HG03378 (cell line): ENCODE measurements around the gene EYA4.
"Not testable (repeated sequence)": the region's sequence is repeated elsewhere in the genome, so short reads cannot be mapped to it uniquely, and the experiment has no call there.

Experiments used
- ATAC-seq: cut with Tn5 transposase; IDR thresholded peaks from one replicate; pipeline ENCODE4 v1.9.1; 2021; ENCODE audit warnings: mild to moderate bottlenecking, moderate library complexity; ENCODE audit not compliant: unreplicated experiment

EYA4 gene

DNA sequence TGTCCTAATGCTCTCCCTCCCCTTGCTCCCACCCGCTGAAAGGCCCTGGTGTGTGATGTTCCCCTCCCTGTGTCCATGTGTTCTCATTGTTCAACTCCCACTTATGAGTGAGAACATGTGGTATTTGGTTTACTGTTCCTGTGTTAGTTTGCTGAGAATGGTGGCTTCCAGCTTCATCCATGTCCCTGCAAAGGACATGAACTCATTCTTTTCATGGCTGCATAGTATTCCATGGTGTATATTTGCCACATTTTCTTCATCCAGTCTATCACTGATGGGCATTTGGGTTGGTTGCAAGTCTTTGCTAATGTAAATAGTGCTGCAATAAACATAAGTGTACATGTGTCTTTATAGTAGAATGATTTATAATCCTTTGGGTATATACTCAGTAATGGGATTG lies 313.0 kb downstream of the EYA4 start:
- not testable (repeated sequence) for ATAC-seq

DNA sequence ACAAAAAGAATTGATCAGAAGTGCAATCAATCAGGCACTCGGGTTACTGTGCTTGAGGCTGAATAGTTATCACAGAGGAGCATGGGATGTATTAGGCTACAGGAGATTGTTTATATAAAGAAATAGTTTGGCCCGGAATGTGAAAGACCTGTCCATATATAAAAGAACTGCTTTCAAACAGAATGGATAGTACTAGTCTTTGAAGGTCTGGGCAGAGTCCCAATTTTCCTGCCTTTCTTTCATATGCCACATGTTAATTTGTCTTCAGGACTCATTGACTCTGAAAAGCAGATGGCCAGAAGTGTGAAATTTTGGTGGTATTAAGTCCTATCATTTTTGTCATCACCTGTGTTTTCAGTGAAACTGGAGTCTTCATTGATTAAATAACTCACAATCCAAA lies 314.5 kb downstream of the EYA4 start:
- ATAC-seq, result no peak

DNA sequence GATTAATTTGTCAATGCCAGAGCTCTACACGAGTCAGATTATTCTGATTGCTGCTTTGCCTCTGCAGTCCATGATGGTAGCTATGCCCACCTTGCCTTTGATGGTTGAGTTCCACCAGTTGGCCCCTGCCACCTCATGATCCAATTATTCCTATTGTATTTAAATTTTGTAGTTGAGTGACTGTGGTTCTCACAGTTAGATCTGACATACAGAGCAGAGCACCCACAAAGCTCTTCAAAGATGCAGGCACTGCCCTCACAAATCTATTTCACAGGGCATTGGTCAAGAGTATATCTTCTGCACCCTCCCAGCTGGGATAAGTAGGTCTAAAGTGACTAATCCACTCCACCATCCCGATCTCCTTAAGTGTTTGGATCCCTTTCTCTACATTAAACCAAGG lies 318.8 kb downstream of the EYA4 start:
- ATAC-seq, result no peak

DNA sequence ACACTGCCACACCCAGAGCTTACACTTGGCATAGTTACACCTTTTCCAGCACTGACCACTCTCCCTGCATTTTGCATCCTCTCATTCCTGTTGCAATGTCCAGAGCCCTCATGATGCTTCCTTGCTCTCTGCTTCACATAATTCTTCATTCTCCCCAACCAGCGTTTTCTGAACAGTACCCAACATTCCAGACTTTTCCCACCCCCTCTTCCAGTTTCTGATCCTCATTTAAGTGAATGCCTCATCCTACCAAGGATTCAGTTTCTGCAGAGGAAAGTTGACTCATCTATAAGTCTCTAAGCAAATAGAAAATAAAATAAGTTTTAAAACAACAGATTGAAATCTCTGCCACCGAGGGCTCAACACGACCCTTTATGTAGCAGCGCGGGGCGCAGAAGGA lies 326.5 kb downstream of the EYA4 start:
- ATAC-seq, result no peak

DNA sequence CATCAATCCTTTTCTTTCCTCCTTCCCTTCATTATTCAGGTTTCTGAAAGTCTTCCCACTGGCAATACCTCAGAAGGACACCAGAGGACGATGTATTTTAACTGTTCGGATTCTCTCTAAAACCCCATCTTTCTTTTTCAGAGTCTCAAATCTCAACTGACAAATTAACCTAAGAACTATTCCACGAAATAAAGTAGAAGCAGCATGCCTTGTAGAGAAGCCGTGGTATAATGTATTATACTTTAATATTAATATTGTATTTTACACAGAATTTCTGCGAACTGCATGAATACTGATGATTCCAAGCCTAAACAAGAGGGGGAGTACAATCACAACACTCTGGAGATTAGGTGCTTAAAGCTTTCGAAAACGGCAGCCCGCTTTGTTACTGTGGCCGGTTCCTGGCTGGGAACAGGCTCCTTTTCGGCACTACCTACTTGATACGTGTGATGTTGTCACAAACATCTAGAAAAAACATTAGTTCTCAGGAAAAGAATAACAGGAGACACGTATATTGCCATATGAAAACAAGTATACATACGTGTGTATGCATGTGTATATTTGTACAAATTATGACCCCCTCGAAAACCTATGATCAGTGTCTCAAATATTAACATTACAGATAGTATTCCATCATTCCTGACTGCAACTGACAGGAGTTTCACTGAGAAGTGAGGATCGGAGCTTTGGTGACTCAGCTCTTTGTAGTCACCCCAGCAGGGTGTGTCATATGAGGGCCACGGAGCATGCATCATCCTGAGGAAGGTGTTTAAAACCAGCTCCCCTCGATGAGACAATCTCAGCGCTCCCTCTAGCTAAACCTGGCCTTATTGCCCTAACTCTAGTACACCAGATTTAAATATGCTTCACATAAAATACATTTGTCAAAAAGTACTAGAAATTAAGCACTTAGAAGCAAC lies 328.1 kb downstream of the EYA4 start:
- ATAC-seq, result peak; percentile 55

DNA sequence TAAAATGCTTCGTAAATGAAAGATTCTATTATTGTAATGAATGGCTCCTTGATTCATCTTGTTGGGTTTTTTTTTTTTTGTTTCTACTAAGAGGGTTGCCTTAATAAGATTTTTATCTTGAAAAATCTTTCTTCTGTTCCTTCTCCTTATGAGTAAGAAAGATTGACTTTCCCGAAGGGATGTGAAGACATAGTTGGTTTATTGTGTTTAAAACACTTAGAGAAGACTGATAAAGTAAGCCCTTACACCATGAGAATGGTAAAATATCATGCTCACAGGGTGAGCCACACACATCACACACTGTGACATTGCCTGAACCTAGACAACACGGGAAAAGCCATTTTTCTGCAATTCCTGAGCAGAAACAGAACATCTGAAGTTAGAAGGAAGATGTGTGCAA lies 330.5 kb downstream of the EYA4 start:
- no peak for ATAC-seq

DNA sequence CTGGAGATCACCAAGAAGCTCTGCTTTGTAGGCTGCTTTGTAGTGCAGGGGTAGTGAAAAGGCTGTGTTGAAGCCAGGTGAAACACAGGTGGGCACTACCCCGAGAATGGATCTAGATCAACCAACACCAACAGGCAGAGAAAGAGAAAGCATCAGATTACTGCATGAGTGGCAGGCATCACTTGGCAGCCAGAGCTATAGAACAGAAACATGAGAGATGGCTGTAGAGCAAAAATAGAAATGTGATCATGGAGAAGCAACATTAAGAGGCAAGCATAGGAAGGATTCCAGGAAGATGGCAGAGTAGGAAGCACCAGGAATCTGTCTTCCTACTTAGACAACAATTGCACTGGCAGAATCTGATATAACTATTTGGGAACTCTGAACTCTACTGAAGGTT lies 336.7 kb downstream of the EYA4 start:
- no peak for ATAC-seq
